HG02642 (cell line): Measurements from ENCODE around the gene OR56B4.
"Not testable (repeated sequence)": the region's sequence is repeated elsewhere in the genome, so short reads cannot be mapped to it uniquely, and the experiment has no call there.

ENCODE experiments used
- ATAC-seq: cut with Tn5 transposase; IDR thresholded peaks from one replicate; pipeline ENCODE4 v1.9.1; 2021; ENCODE audit warnings: mild to moderate bottlenecking; ENCODE audit not compliant: unreplicated experiment, poor library complexity

OR56B4 gene

GRCh38 chr11:6142936-6143335 lies 35.5 kb downstream of the OR56B4 start:
- ATAC-seq = no peak

- ATAC-seq = not testable (repeated sequence)
These were observed 36.3 kb downstream of the OR56B4 start for GRCh38 chr11:6143737-6144136.

- ATAC-seq = no peak
These were observed 43.6 kb downstream of the OR56B4 start for GRCh38 chr11:6151117-6151516.

- ATAC-seq = no peak
These were observed 44.6 kb downstream of the OR56B4 start for GRCh38 chr11:6152126-6152525.

- ATAC-seq = no peak
These were observed 49.3 kb downstream of the OR56B4 start for GRCh38 chr11:6156628-6157359.
